Effector memory CD8-positive, alpha-beta T cell (primary cell): Measurements from ENCODE around the gene NEU3.

Experiments used
- ATAC-seq: fragments of 150-1000 bp; cut with Tn5 transposase; replicated peaks from 2 replicates; pipeline ENCODE4 v1.10.0; 2021; ENCODE audit warnings: mild to moderate bottlenecking, moderate library complexity
- DNase-seq, 3 experiments: peaks; one replicate each; pipeline ENCODE4 v3.0.0; 2021
- H3K27ac Mint-ChIP-seq, 2 donors: one replicate each; pipeline ENCODE4 v1.8.0; 2022; ENCODE audit warnings: mild to moderate bottlenecking in 2 of 2, mixed read lengths in 2 of 2, moderate library complexity in 2 of 2
- H3K27me3 Mint-ChIP-seq, 2 donors: one replicate each; pipeline ENCODE4 v1.8.0; 2022; ENCODE audit warnings: mixed read lengths in 2 of 2
- H3K36me3 Mint-ChIP-seq: one replicate; pipeline ENCODE4 v1.8.0; 2022; ENCODE audit warnings: mild to moderate bottlenecking, moderate library complexity, mixed read lengths; ENCODE audit not compliant: insufficient read depth
- H3K4me1 Mint-ChIP-seq, 2 donors: one replicate each; pipeline ENCODE4 v1.8.0; 2022; ENCODE audit warnings: low read depth in 2 of 2, mixed read lengths in 2 of 2
- H3K4me3 Mint-ChIP-seq, 2 donors: one replicate each; pipeline ENCODE4 v1.8.0; 2022; ENCODE audit warnings: mild to moderate bottlenecking in 2 of 2, mixed read lengths in 2 of 2, moderate library complexity in 2 of 2
- H3K9me3 Mint-ChIP-seq, 2 donors: one replicate each; pipeline ENCODE4 v1.8.0; 2022; ENCODE audit warnings: mixed read lengths in 2 of 2
- total RNA-seq, 9 experiments: gene quantifications; one replicate each; lab custom pipeline; 2026; lab: John Stamatoyannopoulos, UW

NEU3 gene
- 18.8 to 45.5 (median 37.2) reads per million in 9 experiments for total RNA-seq

GRCh38 chr11:74988541-74989259, at the start of gene NEU3:
Gene NEU3 (plus strand): TSS chr11:74988933. CDS start chr11:74989061, 128 bp downstream.
- Mint-ChIP-seq H3K4me3 (peak within 1 kb of the TSS; percentile 94 to 97), H3K27ac (peak within 1 kb of the TSS; percentile 90 to 93), H3K36me3 (peaks cover 8% of the 10 kb centered on the region), H3K4me1 (peaks cover 15 to 29% of the 10 kb centered on the region in 2 donors), H3K27me3 (no peaks in the 10 kb centered on the region), H3K9me3 (no peaks in the 10 kb centered on the region)
- ATAC-seq (peak; percentile 96), DNase-seq (peak; percentile 68 to 74 (median 70))

- H3K27ac Mint-ChIP-seq = peak overlapping the region in 1 of 2 donors; percentile 23
- no peaks in the 10 kb centered on the region for H3K9me3 Mint-ChIP-seq
- H3K27me3 Mint-ChIP-seq = no peaks in the 10 kb centered on the region
- no peak overlapping the region for H3K4me3 Mint-ChIP-seq
- DNase-seq = no peak
- no peak for ATAC-seq
- H3K36me3 Mint-ChIP-seq = peaks cover 6% of the 10 kb centered on the region
- H3K4me1 Mint-ChIP-seq = peaks cover 0 to 12% of the 10 kb centered on the region in 2 donors
These were observed 47.2 kb upstream of the NEU3 start for GRCh38 chr11:74941492-74941891.

- Mint-ChIP-seq H3K27me3 (no peaks in the 10 kb centered on the region), H3K9me3 (no peaks in the 10 kb centered on the region), H3K4me1 (peaks cover 2 to 15% of the 10 kb centered on the region in 2 donors), H3K36me3 (peaks cover 2% of the 10 kb centered on the region), H3K4me3 (no peak overlapping the region), H3K27ac (peak overlapping the region in 1 of 2 donors; percentile 23)
- no peak for DNase-seq
- ATAC-seq = no peak
These were observed 46.5 kb upstream of the NEU3 start for GRCh38 chr11:74942073-74942759.

GRCh38 chr11:74948546-74948897, 40.2 kb upstream of the NEU3 start:
- peaks cover 29 to 44% of the 10 kb centered on the region in 2 donors for H3K4me1 Mint-ChIP-seq
- ATAC-seq = peak; percentile 7
- H3K9me3 Mint-ChIP-seq = no peaks in the 10 kb centered on the region
- DNase-seq = no peak
- H3K4me3 Mint-ChIP-seq = peak overlapping the region; percentile 87 to 90
- peak overlapping the region; percentile 95 for H3K27ac Mint-ChIP-seq
- H3K36me3 Mint-ChIP-seq = peaks cover 24% of the 10 kb centered on the region
- no peaks in the 10 kb centered on the region for H3K27me3 Mint-ChIP-seq

- H3K36me3 Mint-ChIP-seq = peaks cover 27% of the 10 kb centered on the region
- peak within 1 kb of the TSS; percentile 95 for H3K27ac Mint-ChIP-seq
- no peaks in the 10 kb centered on the region for H3K9me3 Mint-ChIP-seq
- ATAC-seq (peak; percentile 97), DNase-seq (peak; percentile 96)
- peaks cover 29 to 44% of the 10 kb centered on the region in 2 donors for H3K4me1 Mint-ChIP-seq
- H3K4me3 Mint-ChIP-seq = peak within 1 kb of the TSS; percentile 87 to 90
- no peaks in the 10 kb centered on the region for H3K27me3 Mint-ChIP-seq
These were observed 39.6 kb upstream of the NEU3 start, which contains the start of the genes SPCS2 and XRRA1 for GRCh38 chr11:74948898-74949752. Gene SPCS2 (plus strand): TSS chr11:74949266. CDS start chr11:74949286, 20 bp downstream. Gene XRRA1 (minus strand): TSS chr11:74949091. CDS start chr11:74940878, 8,213 bp downstream.

GRCh38 chr11:74949753-74950137, 39.0 kb upstream of the NEU3 start:
- Mint-ChIP-seq H3K36me3 (peaks cover 27% of the 10 kb centered on the region), H3K4me1 (peaks cover 34 to 49% of the 10 kb centered on the region in 2 donors), H3K27ac (peak overlapping the region; percentile 95), H3K9me3 (no peaks in the 10 kb centered on the region), H3K4me3 (peak overlapping the region; percentile 87 to 90), H3K27me3 (no peaks in the 10 kb centered on the region)
- no peak for ATAC-seq
- DNase-seq = no peak

- Mint-ChIP-seq H3K4me1 (peaks cover 35 to 51% of the 10 kb centered on the region in 2 donors), H3K27ac (peak overlapping the region; percentile 95), H3K36me3 (peaks cover 27% of the 10 kb centered on the region), H3K4me3 (peak overlapping the region; percentile 87 to 90), H3K27me3 (no peaks in the 10 kb centered on the region), H3K9me3 (no peaks in the 10 kb centered on the region)
- ATAC-seq (no peak), DNase-seq (no peak)
These were observed 38.3 kb upstream of the NEU3 start for GRCh38 chr11:74950374-74950969.

- DNase-seq = no peak
- no peaks in the 10 kb centered on the region for H3K9me3 Mint-ChIP-seq
- H3K27me3 Mint-ChIP-seq = no peaks in the 10 kb centered on the region
- H3K27ac Mint-ChIP-seq = no peak overlapping the region
- peaks cover 27% of the 10 kb centered on the region for H3K36me3 Mint-ChIP-seq
- H3K4me3 Mint-ChIP-seq = peak overlapping the region; percentile 87 to 90
- peaks cover 40 to 57% of the 10 kb centered on the region in 2 donors for H3K4me1 Mint-ChIP-seq
- ATAC-seq = no peak
These were observed 37.5 kb upstream of the NEU3 start for GRCh38 chr11:74951226-74951625.

GRCh38 chr11:74952752-74953151, 36.0 kb upstream of the NEU3 start:
- peak overlapping the region in 1 of 2 donors; percentile 11 for H3K27ac Mint-ChIP-seq
- H3K36me3 Mint-ChIP-seq = peaks cover 34% of the 10 kb centered on the region
- H3K4me3 Mint-ChIP-seq = no peak overlapping the region

GRCh38 chr11:74953451-74953850, 35.3 kb upstream of the NEU3 start:
- H3K4me3 Mint-ChIP-seq = no peak overlapping the region

More at GRCh38 chr11:74952752-74953151, 36.0 kb upstream of the NEU3 start:
- peaks cover 50 to 64% of the 10 kb centered on the region in 2 donors for H3K4me1 Mint-ChIP-seq
- no peaks in the 10 kb centered on the region for H3K9me3 Mint-ChIP-seq
- H3K27me3 Mint-ChIP-seq = no peaks in the 10 kb centered on the region
- no peak for DNase-seq
- no peak for ATAC-seq

GRCh38 chr11:74954199-74954598, 34.5 kb upstream of the NEU3 start:
- Mint-ChIP-seq H3K27me3 (no peaks in the 10 kb centered on the region), H3K4me1 (peaks cover 52 to 67% of the 10 kb centered on the region in 2 donors), H3K4me3 (no peak overlapping the region), H3K27ac (no peak overlapping the region), H3K9me3 (no peaks in the 10 kb centered on the region), H3K36me3 (peaks cover 28% of the 10 kb centered on the region)
- no peak for ATAC-seq
- no peak for DNase-seq

More at GRCh38 chr11:74953451-74953850, 35.3 kb upstream of the NEU3 start:
- Mint-ChIP-seq H3K9me3 (no peaks in the 10 kb centered on the region), H3K27ac (no peak overlapping the region), H3K36me3 (peaks cover 34% of the 10 kb centered on the region), H3K27me3 (no peaks in the 10 kb centered on the region), H3K4me1 (peaks cover 51 to 67% of the 10 kb centered on the region in 2 donors)
- DNase-seq (no peak), ATAC-seq (no peak)

GRCh38 chr11:74956397-74957015, 32.2 kb upstream of the NEU3 start:
- no peaks in the 10 kb centered on the region for H3K27me3 Mint-ChIP-seq
- H3K36me3 Mint-ChIP-seq = peaks cover 20% of the 10 kb centered on the region
- H3K4me1 Mint-ChIP-seq = peaks cover 50 to 64% of the 10 kb centered on the region in 2 donors
- no peak for ATAC-seq
- peak overlapping the region; percentile 3 to 11 for H3K27ac Mint-ChIP-seq
- no peaks in the 10 kb centered on the region for H3K9me3 Mint-ChIP-seq
- no peak for DNase-seq
- no peak overlapping the region for H3K4me3 Mint-ChIP-seq
